ENCODE data around the gene SCN1B.

The SCN1B gene

GRCh38 chr19:35038623-35039512 lies 8.6 kb downstream of the SCN1B start:
- ChIA-PET CTCF (interaction anchor here (0.6 to 2.3 kb wide), 10 partner anchors 11 to 162 kb away, joined by 3 to 8 read pairs (median 4); no protein-coding TSS in a partner anchor), POLR2A (interaction anchor here (0.6 kb wide), 1 partner anchor 7 kb away, joined by 6 read pairs; no protein-coding TSS in a partner anchor)
- no peaks in the 10 kb centered on the region for H3K4me1 ChIP-seq (ENCODE audit: control insufficient read depth, insufficient read depth, low read length)
- H3K36me3 ChIP-seq (ENCODE audit: control insufficient read depth in 2 of 2, insufficient read depth in 1 of 2, low read length in 2 of 2) = peaks cover 7 to 9% of the 10 kb centered on the region in 2 experiments; a peak in 2 of 3 replicates
- no peaks in the 10 kb centered on the region for H3K9me3 ChIP-seq (ENCODE audit: control insufficient read depth, insufficient read depth, low read depth, low read length)
- no peak overlapping the region for H3K4me3 ChIP-seq (ENCODE audit: low read depth, low read length)
- TF ChIP-seq WT1 (tag by site-specific recombination; IDR thresholded peaks at IDR 0.05) (0 out of 2 replicates have a peak, but pooled peaks have one; percentile 26), ZNF513 (tag by site-specific recombination; IDR thresholded peaks at IDR 0.05) (no peak), ZNF148 (tag by site-specific recombination; IDR thresholded peaks at IDR 0.05; ENCODE audit: borderline replicate concordance) (no peak), ZBTB10 (tag by site-specific recombination; IDR thresholded peaks at IDR 0.05) (peak; percentile 22; the same call in 1 of the 2 replicates), ZNF391 (tag by site-specific recombination; IDR thresholded peaks at IDR 0.05; ENCODE audit: borderline replicate concordance, low read depth) (no peak), ZBTB17 (tag by site-specific recombination; IDR thresholded peaks at IDR 0.05) (peak; percentile 71), ZNF629 (tag by site-specific recombination; IDR thresholded peaks at IDR 0.05) (peak; percentile 49; the same call in 1 of the 2 replicates), TSHZ1 (tag by site-specific recombination; IDR thresholded peaks at IDR 0.05; ENCODE audit: borderline replicate concordance) (peak; percentile 93; the same call in 1 of the 2 replicates), SCRT2 (tag by site-specific recombination; IDR thresholded peaks at IDR 0.05) (no peak), ZNF768 (tag by site-specific recombination; IDR thresholded peaks at IDR 0.05) (peak; percentile 50; the same call in 1 of the 2 replicates), PATZ1 (tag by site-specific recombination; IDR thresholded peaks at IDR 0.05) (peak; percentile 46), ZBTB7A (tag by site-specific recombination; IDR thresholded peaks at IDR 0.05; ENCODE audit: low read depth) (0 out of 2 replicates have a peak, but pooled peaks have one; percentile 20), KLF8 (tag by site-specific recombination; IDR thresholded peaks at IDR 0.05) (peak; percentile 29; the same call in 1 of the 2 replicates), SP7 (tag by site-specific recombination; IDR thresholded peaks at IDR 0.05) (peak; percentile 65), HIC1 (tag by site-specific recombination; IDR thresholded peaks at IDR 0.05) (peak; percentile 51; the same call in 1 of the 2 replicates), SP2 (tag by site-specific recombination; IDR thresholded peaks at IDR 0.05) (peak; percentile 40)
- no peak overlapping the region for H3K27ac ChIP-seq (ENCODE audit: extremely low read depth, low read depth, low read length)

Data from HEK293 (cell line).